HS-5 (cell line): ENCODE measurements around the gene NRDC.
A peak's percentile ranks its signal among the peaks of the same experiment; 100 is the strongest.
"Not testable (repeated sequence)": the region's sequence is repeated elsewhere in the genome, so short reads cannot be mapped to it uniquely, and the experiment has no call there.

Source experiments
- DNase-seq: peaks from one replicate; pipeline ENCODE4 v3.0.0-alpha.2; 2012; ENCODE audit warnings: low read depth

Gene NRDC

GRCh38 chr1:51878616-51879336 is at the start of gene NRDC:
TSS of gene NRDC (minus strand) at chr1:51878727. CDS start at chr1:51878615, 112 bp downstream.
- peak; percentile 99 for DNase-seq

GRCh38 chr1:51927029-51927428 is 48.5 kb upstream of the NRDC start:
- no peak for DNase-seq

- no peak for DNase-seq
These were observed 47.8 kb upstream of the NRDC start for GRCh38 chr1:51926171-51926812.

GRCh38 chr1:51924455-51924854 is 45.9 kb upstream of the NRDC start:
- peak; percentile 72 for DNase-seq

GRCh38 chr1:51922040-51922439 is 43.5 kb upstream of the NRDC start:
- no peak for DNase-seq

GRCh38 chr1:51920130-51920529 is 41.6 kb upstream of the NRDC start:
- DNase-seq: no peak

GRCh38 chr1:51919684-51920083 is 41.2 kb upstream of the NRDC start:
- DNase-seq: no peak

- no peak for DNase-seq
These were observed 38.3 kb upstream of the NRDC start for GRCh38 chr1:51916587-51917405.

- DNase-seq: no peak
These were observed 37.4 kb upstream of the NRDC start for GRCh38 chr1:51915951-51916350.

GRCh38 chr1:51912881-51913280 is 34.4 kb upstream of the NRDC start:
- DNase-seq: no peak

GRCh38 chr1:51910221-51911000 is 31.9 kb upstream of the NRDC start:
- no peak for DNase-seq

GRCh38 chr1:51908499-51908898 is 30.0 kb upstream of the NRDC start:
- DNase-seq: no peak

GRCh38 chr1:51907079-51907702 is 28.7 kb upstream of the NRDC start:
- DNase-seq: no peak

- DNase-seq: no peak
These were observed 28.0 kb upstream of the NRDC start for GRCh38 chr1:51906306-51907078.

GRCh38 chr1:51902456-51902855 is 23.9 kb upstream of the NRDC start:
- DNase-seq: no peak

GRCh38 chr1:51901151-51901550 is 22.6 kb upstream of the NRDC start:
- DNase-seq: no peak

GRCh38 chr1:51899022-51899421 is 20.5 kb upstream of the NRDC start:
- no peak for DNase-seq

- peak; percentile 98 for DNase-seq
These were observed 19.7 kb upstream of the NRDC start for GRCh38 chr1:51898090-51898734.

GRCh38 chr1:51897699-51898031 is 19.1 kb upstream of the NRDC start:
- peak; percentile 96 for DNase-seq

- DNase-seq: not testable (repeated sequence)
These were observed 16.2 kb upstream of the NRDC start for GRCh38 chr1:51894748-51895147.

- DNase-seq: no peak
These were observed 265 bp downstream of the NRDC start for GRCh38 chr1:51878308-51878615.
